ENCODE results near the gene CLDN24. TPM values are rescaled to one million over a fixed set of nuclear protein-coding genes. Genes with fewer than 3 reads are reported as not detected.

The CLDN24 gene
- not detected for total RNA-seq
- polyA plus RNA-seq (ENCODE audit: insufficient read length in 2 of 2): under 1 TPM in 1 of 2 donors, not detected in 1; 0.44 TPM
- long read RNA-seq, donor 1: 0 reads
- long read RNA-seq, donor 2, partial matches to known transcripts: 0 of 1 reads
- long read RNA-seq, donor 2, other reads (novel, unspliced or antisense): 0 of 1 reads
- long read RNA-seq, donor 3: 0 reads
- long read RNA-seq, donor 4: 0 reads

- Histone ChIP-seq H3K36me3 (ENCODE audit: control insufficient read depth, insufficient read depth, low read length) (peaks cover 2% of the 10 kb centered on the region), H3K9me3 (ENCODE audit: control insufficient read depth, insufficient read depth, low read length) (no peaks in the 10 kb centered on the region), H3K27me3 (ENCODE audit: control insufficient read depth, insufficient read depth, low read length) (no peaks in the 10 kb centered on the region), H3K4me1 (ENCODE audit: control insufficient read depth, insufficient read depth, low read length) (no peaks in the 10 kb centered on the region), H3K4me3 (ENCODE audit: low read depth, low read length) (no peak within 1 kb of the TSS), H3K27ac (ENCODE audit: low read depth, low read length) (no peak within 1 kb of the TSS)
- 93% methylated on average over 2 of the region's 5 CpGs for whole genome bisulfite sequencing (ENCODE audit: insufficient coverage)
- DNase-seq (ENCODE audit: low read depth in 4 of 6, low spot score in 6 of 6): no peak
These were observed at the start of gene CLDN24 for GRCh38 chr4:183322326-183322725. CLDN24 (minus strand) TSS chr4:183322426; CDS start chr4:183322426, 0 bp downstream.

DNA sequence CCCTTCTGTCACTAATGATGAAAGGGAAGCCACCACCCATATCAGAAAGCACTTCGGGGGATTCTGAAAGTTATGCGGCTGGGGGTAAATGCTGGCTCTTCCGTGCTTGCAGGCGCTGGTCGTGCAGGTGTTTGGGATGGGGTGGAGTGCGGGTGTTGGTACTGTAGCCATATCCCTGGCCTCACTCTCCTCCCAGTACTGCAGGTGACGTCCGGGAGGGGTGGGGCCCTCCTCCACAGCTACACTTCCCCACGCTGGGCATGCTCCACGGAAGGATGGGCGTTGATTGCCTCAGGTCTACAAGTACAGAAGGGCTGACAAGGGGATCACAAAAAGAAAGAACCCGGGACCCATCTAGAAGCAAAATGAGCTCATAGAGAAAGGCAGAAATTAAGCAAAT lies 48.6 kb upstream of the CLDN24 start:
- peak in 1 of 6 donors; percentile 6 for DNase-seq (ENCODE audit: low read depth in 4 of 6, low spot score in 6 of 6)
- H3K36me3 ChIP-seq (ENCODE audit: control insufficient read depth, insufficient read depth, low read length): no peaks in the 10 kb centered on the region
- H3K27me3 ChIP-seq (ENCODE audit: control insufficient read depth, insufficient read depth, low read length): no peaks in the 10 kb centered on the region
- H3K27ac ChIP-seq (ENCODE audit: low read depth, low read length): no peak overlapping the region
- whole genome bisulfite sequencing (ENCODE audit: insufficient coverage): 87% methylated on average over 3 of the region's 12 CpGs
- H3K4me3 ChIP-seq (ENCODE audit: low read depth, low read length): no peak overlapping the region
- no peaks in the 10 kb centered on the region for H3K9me3 ChIP-seq (ENCODE audit: control insufficient read depth, insufficient read depth, low read length)
- no peaks in the 10 kb centered on the region for H3K4me1 ChIP-seq (ENCODE audit: control insufficient read depth, insufficient read depth, low read length)

- WGBS (ENCODE audit: insufficient coverage): 72% methylated on average over 7 of the region's 8 CpGs
- DNase-seq (ENCODE audit: low read depth in 4 of 6, low spot score in 6 of 6): no peak
- Histone ChIP-seq H3K4me1 (ENCODE audit: control insufficient read depth, insufficient read depth, low read length) (peaks cover 4% of the 10 kb centered on the region), H3K9me3 (ENCODE audit: control insufficient read depth, insufficient read depth, low read length) (no peaks in the 10 kb centered on the region), H3K27ac (ENCODE audit: low read depth, low read length) (no peak overlapping the region), H3K4me3 (ENCODE audit: low read depth, low read length) (no peak overlapping the region), H3K36me3 (ENCODE audit: control insufficient read depth, insufficient read depth, low read length) (no peaks in the 10 kb centered on the region), H3K27me3 (ENCODE audit: control insufficient read depth, insufficient read depth, low read length) (no peaks in the 10 kb centered on the region)
These were observed 46.8 kb upstream of the CLDN24 start for GRCh38 chr4:183369073-183369472.

GRCh38 chr4:183366206-183366835 lies 44.1 kb upstream of the CLDN24 start:
- H3K27me3 ChIP-seq (ENCODE audit: control insufficient read depth, insufficient read depth, low read length): no peaks in the 10 kb centered on the region
- H3K36me3 ChIP-seq (ENCODE audit: control insufficient read depth, insufficient read depth, low read length): no peaks in the 10 kb centered on the region
- H3K4me3 ChIP-seq (ENCODE audit: low read depth, low read length): no peak overlapping the region
- H3K4me1 ChIP-seq (ENCODE audit: control insufficient read depth, insufficient read depth, low read length): peaks cover 5% of the 10 kb centered on the region
- H3K9me3 ChIP-seq (ENCODE audit: control insufficient read depth, insufficient read depth, low read length): no peaks in the 10 kb centered on the region
- WGBS (ENCODE audit: insufficient coverage): 89% methylated on average over 12 of the region's 16 CpGs
- H3K27ac ChIP-seq (ENCODE audit: low read depth, low read length): no peak overlapping the region
- no peak for DNase-seq (ENCODE audit: low read depth in 4 of 6, low spot score in 6 of 6)

GRCh38 chr4:183364025-183364424 lies 41.8 kb upstream of the CLDN24 start:
- Histone ChIP-seq H3K4me3 (ENCODE audit: low read depth, low read length) (no peak overlapping the region), H3K27me3 (ENCODE audit: control insufficient read depth, insufficient read depth, low read length) (no peaks in the 10 kb centered on the region), H3K9me3 (ENCODE audit: control insufficient read depth, insufficient read depth, low read length) (no peaks in the 10 kb centered on the region), H3K4me1 (ENCODE audit: control insufficient read depth, insufficient read depth, low read length) (peaks cover 5% of the 10 kb centered on the region), H3K27ac (ENCODE audit: low read depth, low read length) (no peak overlapping the region), H3K36me3 (ENCODE audit: control insufficient read depth, insufficient read depth, low read length) (no peaks in the 10 kb centered on the region)
- WGBS (ENCODE audit: insufficient coverage): 86% methylated on average over 10 of the region's 10 CpGs
- DNase-seq (ENCODE audit: low read depth in 4 of 6, low spot score in 6 of 6): no peak

GRCh38 chr4:183362916-183363542 lies 40.8 kb upstream of the CLDN24 start:
- peak in 1 of 6 donors; percentile 50 for DNase-seq (ENCODE audit: low read depth in 4 of 6, low spot score in 6 of 6)
- 54% methylated on average over 7 of the region's 15 CpGs for WGBS (ENCODE audit: insufficient coverage)
- no peaks in the 10 kb centered on the region for H3K36me3 ChIP-seq (ENCODE audit: control insufficient read depth, insufficient read depth, low read length)
- peaks cover 5% of the 10 kb centered on the region for H3K4me1 ChIP-seq (ENCODE audit: control insufficient read depth, insufficient read depth, low read length)
- H3K27ac ChIP-seq (ENCODE audit: low read depth, low read length): no peak overlapping the region
- no peaks in the 10 kb centered on the region for H3K9me3 ChIP-seq (ENCODE audit: control insufficient read depth, insufficient read depth, low read length)
- no peak overlapping the region for H3K4me3 ChIP-seq (ENCODE audit: low read depth, low read length)
- H3K27me3 ChIP-seq (ENCODE audit: control insufficient read depth, insufficient read depth, low read length): peaks cover 2% of the 10 kb centered on the region

DNA sequence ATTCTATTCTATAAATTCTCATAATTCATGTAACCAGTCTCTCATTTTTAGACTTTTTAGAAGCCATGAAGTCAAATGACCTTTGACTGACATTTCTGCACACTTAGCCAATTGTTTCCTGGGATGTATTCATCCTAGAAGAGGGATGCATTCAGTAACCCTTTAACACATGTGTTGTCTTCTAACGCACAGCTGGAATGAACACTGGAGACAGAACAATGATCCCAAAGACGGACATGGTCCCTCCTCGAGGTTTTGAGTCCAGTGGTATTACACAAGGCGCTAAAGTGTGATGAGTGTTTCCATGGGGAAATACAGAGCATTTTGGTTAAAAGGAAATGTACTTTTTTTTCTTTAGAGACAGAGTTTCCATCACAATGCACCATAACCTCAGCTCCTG lies 39.8 kb upstream of the CLDN24 start:
- Histone ChIP-seq H3K27ac (ENCODE audit: low read depth, low read length) (no peak overlapping the region), H3K4me1 (ENCODE audit: control insufficient read depth, insufficient read depth, low read length) (peaks cover 5% of the 10 kb centered on the region), H3K9me3 (ENCODE audit: control insufficient read depth, insufficient read depth, low read length) (no peaks in the 10 kb centered on the region), H3K4me3 (ENCODE audit: low read depth, low read length) (no peak overlapping the region), H3K27me3 (ENCODE audit: control insufficient read depth, insufficient read depth, low read length) (peaks cover 2% of the 10 kb centered on the region), H3K36me3 (ENCODE audit: control insufficient read depth, insufficient read depth, low read length) (no peaks in the 10 kb centered on the region)
- 90% methylated on average over 2 of the region's 4 CpGs for WGBS (ENCODE audit: insufficient coverage)
- DNase-seq (ENCODE audit: low read depth in 4 of 6, low spot score in 6 of 6): no peak

- no peak overlapping the region for H3K4me3 ChIP-seq (ENCODE audit: low read depth, low read length)
- peaks cover 5% of the 10 kb centered on the region for H3K4me1 ChIP-seq (ENCODE audit: control insufficient read depth, insufficient read depth, low read length)
- H3K36me3 ChIP-seq (ENCODE audit: control insufficient read depth, insufficient read depth, low read length): no peaks in the 10 kb centered on the region
- DNase-seq (ENCODE audit: low read depth in 4 of 6, low spot score in 6 of 6): no peak
- no peaks in the 10 kb centered on the region for H3K9me3 ChIP-seq (ENCODE audit: control insufficient read depth, insufficient read depth, low read length)
- WGBS (ENCODE audit: insufficient coverage): 74% methylated on average over 8 of the region's 11 CpGs
- H3K27ac ChIP-seq (ENCODE audit: low read depth, low read length): no peak overlapping the region
- peaks cover 2% of the 10 kb centered on the region for H3K27me3 ChIP-seq (ENCODE audit: control insufficient read depth, insufficient read depth, low read length)
These were observed 38.1 kb upstream of the CLDN24 start for GRCh38 chr4:183360161-183360919.

- Histone ChIP-seq H3K36me3 (ENCODE audit: control insufficient read depth, insufficient read depth, low read length) (no peaks in the 10 kb centered on the region), H3K4me1 (ENCODE audit: control insufficient read depth, insufficient read depth, low read length) (no peaks in the 10 kb centered on the region), H3K27me3 (ENCODE audit: control insufficient read depth, insufficient read depth, low read length) (peaks cover 2% of the 10 kb centered on the region), H3K9me3 (ENCODE audit: control insufficient read depth, insufficient read depth, low read length) (no peaks in the 10 kb centered on the region), H3K4me3 (ENCODE audit: low read depth, low read length) (no peak overlapping the region), H3K27ac (ENCODE audit: low read depth, low read length) (no peak overlapping the region)
- DNase-seq (ENCODE audit: low read depth in 4 of 6, low spot score in 6 of 6): peak in 1 of 6 donors; percentile 21
- 51% methylated on average over 12 of the region's 13 CpGs for WGBS (ENCODE audit: insufficient coverage)
These were observed 36.1 kb upstream of the CLDN24 start for GRCh38 chr4:183358215-183358755.
